SHP77 treated with DMSO at 0.1 percent for 48 hours (cell line): ENCODE results near the gene PIR.

Experiments
- DNase-seq: peaks from one replicate; lab custom pipeline; 2025; lab: John Stamatoyannopoulos, UW

PIR gene

DNA sequence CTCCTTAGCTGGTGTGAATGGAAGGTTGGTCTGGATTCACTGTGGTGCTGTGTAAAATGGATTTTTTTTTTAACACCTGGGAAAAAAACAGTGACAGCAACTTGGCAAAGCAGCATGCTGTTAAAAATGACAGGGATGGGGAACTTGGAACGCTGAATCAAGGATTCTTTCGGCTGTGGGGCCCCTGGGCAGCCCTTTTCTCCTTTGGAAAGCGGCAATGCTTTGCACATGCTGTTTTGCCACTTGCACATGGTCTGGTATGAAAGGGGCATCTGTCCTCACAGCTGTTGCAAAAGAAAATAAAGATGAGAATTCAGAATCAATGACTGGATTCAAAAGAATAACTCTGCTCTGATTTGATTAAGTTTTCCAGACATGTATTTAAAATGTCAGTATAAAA is 147.2 kb downstream of the PIR start:
- no peak for DNase-seq

DNA sequence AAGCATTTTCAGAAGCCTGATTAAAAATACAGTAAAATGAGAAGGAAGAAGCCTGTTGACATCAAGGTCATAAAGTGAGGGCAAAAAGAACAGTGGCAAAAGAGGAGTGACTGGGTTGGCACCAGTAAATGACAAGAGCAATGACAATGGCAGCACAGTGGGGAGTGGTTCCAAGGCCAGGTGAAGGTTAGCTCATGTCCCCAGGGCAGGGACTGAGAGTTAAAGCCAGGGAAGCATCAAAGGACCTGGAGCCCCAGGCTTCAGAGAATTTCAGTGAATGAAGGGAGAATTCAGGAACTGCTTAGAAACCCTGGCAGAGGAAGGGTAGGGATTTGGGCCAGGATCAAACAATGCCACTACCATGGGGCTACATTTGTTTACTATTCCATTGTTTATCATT is 149.0 kb downstream of the PIR start:
- DNase-seq: no peak

DNA sequence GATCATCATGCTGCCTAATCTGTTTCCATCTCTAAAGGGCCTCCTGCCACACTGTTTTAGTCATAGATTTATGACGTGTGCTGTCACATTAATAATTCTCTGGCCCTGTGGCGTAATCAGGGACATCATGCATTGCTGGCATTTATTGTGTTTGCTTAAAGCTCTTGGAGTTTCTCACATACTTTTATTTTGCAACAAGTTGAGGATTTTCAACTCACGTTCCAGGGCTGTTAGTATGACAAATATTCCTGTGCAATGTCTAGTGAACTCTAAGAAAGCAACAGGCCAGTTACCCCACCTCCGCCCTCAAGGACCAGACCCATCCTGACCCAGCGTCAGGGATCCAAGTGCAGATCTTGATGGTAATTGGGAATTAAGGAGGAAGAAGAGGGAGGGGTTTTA is 150.1 kb downstream of the PIR start:
- no peak for DNase-seq

DNA sequence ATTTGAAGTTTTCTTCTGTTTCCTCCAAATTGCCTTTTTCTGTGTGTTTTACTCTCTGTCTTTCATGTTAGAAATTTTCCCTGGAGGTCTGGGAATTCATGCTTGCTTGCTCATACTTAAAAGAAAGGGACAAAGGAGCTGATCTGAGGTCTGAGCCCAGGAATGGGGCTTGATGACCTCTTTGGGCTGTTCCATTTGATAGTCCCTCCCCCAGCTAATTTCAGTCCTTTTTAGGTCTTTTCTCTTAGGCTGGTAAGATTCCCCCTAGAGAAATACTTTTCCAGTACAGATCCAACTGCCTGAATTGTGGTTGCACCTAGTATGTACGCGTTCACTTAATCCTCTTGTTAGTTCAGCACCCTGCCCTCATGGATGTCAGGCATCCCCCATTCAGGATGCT is 152.3 kb downstream of the PIR start:
- DNase-seq: no peak

DNA sequence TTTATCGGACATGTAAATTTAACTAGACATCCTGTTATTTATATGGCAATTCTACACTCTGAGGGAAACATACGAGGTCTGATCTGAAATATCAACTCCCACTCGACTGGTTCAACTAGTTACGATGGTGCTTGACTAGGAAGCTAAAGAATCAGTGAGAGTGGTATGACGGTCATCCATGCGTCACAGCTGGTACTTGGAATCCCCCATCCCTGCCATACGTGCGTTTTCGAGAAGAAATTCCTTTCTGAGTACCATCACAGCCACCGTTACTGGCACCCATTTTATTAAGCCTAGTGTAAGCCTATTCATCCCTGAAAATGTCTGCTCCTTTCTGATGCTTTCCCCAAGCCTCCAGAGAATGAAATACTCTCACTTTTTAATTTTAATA is 157.1 kb downstream of the PIR start:
- peak; percentile 8 for DNase-seq

DNA sequence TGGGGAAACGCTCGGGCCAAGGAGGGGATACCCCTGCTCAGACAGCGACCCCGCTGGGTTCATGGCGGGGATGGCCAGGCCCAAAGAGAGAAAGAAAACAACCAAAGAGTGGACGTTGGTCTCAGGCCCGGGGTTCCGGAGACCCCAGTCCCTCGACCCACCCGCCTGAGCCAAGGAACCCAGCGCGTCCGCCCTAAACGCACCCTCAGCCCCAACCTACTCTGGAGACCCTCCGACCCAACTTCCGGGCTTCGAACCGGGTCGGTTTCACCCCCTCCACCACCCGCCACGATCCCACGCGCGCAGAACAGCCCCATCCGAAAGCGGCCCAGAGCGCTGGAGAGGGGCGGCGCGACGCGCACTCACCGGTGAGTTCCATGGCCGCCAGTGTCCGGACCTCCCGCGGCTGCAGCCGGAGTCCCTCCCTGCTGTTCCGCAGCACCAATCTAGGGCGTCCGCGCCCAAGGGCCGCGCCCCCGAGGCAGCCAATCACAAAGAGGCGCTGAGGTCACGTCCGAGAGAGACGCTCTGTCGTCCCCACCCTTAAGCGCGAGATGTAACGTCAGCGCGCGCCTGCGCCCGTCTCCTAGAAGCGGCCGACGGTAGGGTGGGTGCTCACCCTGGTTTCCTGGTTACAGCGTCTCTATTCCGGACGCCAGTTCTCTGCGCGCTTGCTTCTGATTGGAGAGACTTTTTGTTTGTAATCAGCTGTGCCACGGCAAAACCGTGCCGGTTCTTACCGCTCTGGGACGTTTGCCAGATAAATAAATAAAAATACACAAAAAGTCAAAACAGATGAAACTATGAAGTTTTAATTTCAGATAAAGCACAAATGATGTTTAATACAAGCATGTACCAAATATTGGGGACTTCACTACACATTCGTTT is 157.8 kb downstream of the PIR start, which contains the start of gene PIGA:
TSS of gene PIGA (minus strand) at position 389 of the 888 bp plus-strand sequence. CDS start 3,593 bp downstream, outside the sequence.
- peak; percentile 84 for DNase-seq
